ENCODE results near the gene USP40.

- TF ChIP-seq CTCF (conservative IDR thresholded peaks at IDR 0.05) = no peak
- no peak for TF ChIP-seq EZH2 (IDR thresholded peaks at IDR 0.05; ENCODE audit: low read depth)
Measured at GRCh38 chr2:233444501-233444900, 122.1 kb downstream of the USP40 start.

All from PC-9 (cell line).